ENCODE results near the gene C2orf76. TPM values are rescaled to one million over a fixed set of nuclear protein-coding genes. Genes with fewer than 3 reads are reported as not detected.

C2orf76 gene
- total RNA-seq, 1 donor from 2014 or later: 11.7 TPM

GRCh38 chr2:119286661-119287060 is 80.0 kb downstream of the C2orf76 start:
- no peak for TF ChIP-seq CTCF (conservative IDR thresholded peaks at IDR 0.05)
- Mint-ChIP-seq H3K4me3 (no peak overlapping the region), H3K36me3 (no peaks in the 10 kb centered on the region), H3K27me3 (peaks cover 3% of the 10 kb centered on the region), H3K4me1 (ENCODE audit: unreplicated experiment) (peaks cover 6% of the 10 kb centered on the region), H3K27ac (no peak overlapping the region), H3K9me3 (no peaks in the 10 kb centered on the region)
- no peak for DNase-seq (ENCODE audit: extremely low spot score, unreplicated experiment)

- Mint-ChIP-seq H3K27ac (no peak overlapping the region), H3K4me1 (ENCODE audit: unreplicated experiment) (no peaks in the 10 kb centered on the region), H3K36me3 (no peaks in the 10 kb centered on the region), H3K27me3 (peaks cover 3% of the 10 kb centered on the region), H3K9me3 (no peaks in the 10 kb centered on the region), H3K4me3 (no peak overlapping the region)
- no peak for DNase-seq (ENCODE audit: extremely low spot score, unreplicated experiment)
- TF ChIP-seq CTCF (conservative IDR thresholded peaks at IDR 0.05): no peak
Observed at GRCh38 chr2:119283873-119284331, 82.7 kb downstream of the C2orf76 start.

- no peak overlapping the region for H3K4me3 Mint-ChIP-seq
- DNase-seq (ENCODE audit: extremely low spot score, unreplicated experiment): no peak
- H3K27me3 Mint-ChIP-seq: peaks cover 3% of the 10 kb centered on the region
- H3K27ac Mint-ChIP-seq: no peak overlapping the region
- no peaks in the 10 kb centered on the region for H3K36me3 Mint-ChIP-seq
- H3K9me3 Mint-ChIP-seq: no peaks in the 10 kb centered on the region
- no peak for TF ChIP-seq CTCF (conservative IDR thresholded peaks at IDR 0.05)
- no peaks in the 10 kb centered on the region for H3K4me1 Mint-ChIP-seq (ENCODE audit: unreplicated experiment)
Observed at GRCh38 chr2:119282996-119283511, 83.6 kb downstream of the C2orf76 start.

GRCh38 chr2:119282146-119282995 is 84.3 kb downstream of the C2orf76 start:
- no peak for TF ChIP-seq CTCF (conservative IDR thresholded peaks at IDR 0.05)
- Mint-ChIP-seq H3K36me3 (no peaks in the 10 kb centered on the region), H3K27me3 (peaks cover 3% of the 10 kb centered on the region), H3K9me3 (no peaks in the 10 kb centered on the region), H3K27ac (no peak overlapping the region), H3K4me3 (no peak overlapping the region), H3K4me1 (ENCODE audit: unreplicated experiment) (no peaks in the 10 kb centered on the region)
- no peak for DNase-seq (ENCODE audit: extremely low spot score, unreplicated experiment)

- Mint-ChIP-seq H3K9me3 (no peaks in the 10 kb centered on the region), H3K27me3 (peaks cover 3% of the 10 kb centered on the region), H3K27ac (no peak overlapping the region), H3K4me1 (ENCODE audit: unreplicated experiment) (no peaks in the 10 kb centered on the region), H3K36me3 (no peaks in the 10 kb centered on the region), H3K4me3 (no peak overlapping the region)
- no peak for TF ChIP-seq CTCF (conservative IDR thresholded peaks at IDR 0.05)
- DNase-seq (ENCODE audit: extremely low spot score, unreplicated experiment): no peak
Observed at GRCh38 chr2:119280680-119281079, 86.0 kb downstream of the C2orf76 start.
